GM19324 (cell line): ENCODE results near the gene C1S.
A peak's percentile ranks its signal among the peaks of the same experiment; 100 is the strongest.
"Not testable (repeated sequence)": the region's sequence is repeated elsewhere in the genome, so short reads cannot be mapped to it uniquely, and the experiment has no call there.

Experiments used
- ATAC-seq: cut with Tn5 transposase; IDR thresholded peaks from one replicate; pipeline ENCODE4 v1.9.1; 2021; ENCODE audit warnings: mild to moderate bottlenecking, moderate library complexity; ENCODE audit not compliant: unreplicated experiment, low FRiP score

The C1S gene

DNA sequence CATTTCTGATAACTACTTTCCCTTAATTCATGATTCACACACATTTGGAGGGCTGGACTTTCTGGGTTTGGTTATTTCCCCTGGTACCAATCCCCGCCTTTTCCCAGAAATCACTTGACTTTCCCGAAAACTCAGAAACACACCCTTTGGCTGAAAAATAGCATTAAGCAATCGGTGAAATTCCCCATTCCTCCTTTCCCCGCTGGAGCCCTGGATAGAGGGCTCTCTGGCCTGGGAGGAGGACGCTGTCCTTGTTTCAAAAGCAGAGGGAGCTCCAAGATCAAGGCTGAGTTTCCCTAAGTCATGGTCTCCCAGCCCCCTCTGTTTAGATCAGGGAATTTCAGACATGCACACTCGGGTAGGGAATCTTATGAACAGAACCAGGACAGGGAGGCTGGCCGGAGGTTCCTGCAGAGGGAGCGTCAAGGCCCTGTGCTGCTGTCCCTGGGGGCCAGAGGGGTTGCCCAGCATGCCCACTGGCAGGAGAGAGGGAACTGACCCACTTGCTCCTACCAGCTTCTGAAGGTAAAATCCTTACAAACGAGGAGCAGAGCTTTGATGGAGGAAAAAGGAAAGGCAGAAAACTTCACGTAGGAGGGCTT is at the start of gene C1S:
Gene C1S (plus strand): TSS at position 366 of the 602 bp plus-strand sequence. CDS start 1,195 bp downstream, outside the sequence.
- ATAC-seq, result no peak

DNA sequence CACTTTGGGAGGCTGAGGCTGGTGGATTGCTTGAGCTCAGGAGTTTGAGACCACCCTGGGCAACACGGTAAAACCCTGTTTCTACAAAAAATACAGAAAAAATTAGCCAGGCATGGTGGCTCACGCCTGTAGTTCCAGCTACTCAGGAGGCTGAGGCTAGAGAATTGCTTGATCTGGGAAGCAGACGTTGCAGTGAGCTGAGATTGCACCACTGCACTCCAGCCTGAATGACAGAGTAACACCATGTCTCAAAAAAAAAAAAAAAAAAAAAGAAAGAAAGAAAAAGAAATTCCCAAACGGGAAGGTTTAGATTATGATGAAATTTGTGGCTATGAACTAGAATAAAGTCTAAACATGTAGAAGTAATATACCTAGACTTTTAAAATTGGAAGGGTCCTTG is 49.1 kb upstream of the C1S start:
- ATAC-seq, result not testable (repeated sequence)

DNA sequence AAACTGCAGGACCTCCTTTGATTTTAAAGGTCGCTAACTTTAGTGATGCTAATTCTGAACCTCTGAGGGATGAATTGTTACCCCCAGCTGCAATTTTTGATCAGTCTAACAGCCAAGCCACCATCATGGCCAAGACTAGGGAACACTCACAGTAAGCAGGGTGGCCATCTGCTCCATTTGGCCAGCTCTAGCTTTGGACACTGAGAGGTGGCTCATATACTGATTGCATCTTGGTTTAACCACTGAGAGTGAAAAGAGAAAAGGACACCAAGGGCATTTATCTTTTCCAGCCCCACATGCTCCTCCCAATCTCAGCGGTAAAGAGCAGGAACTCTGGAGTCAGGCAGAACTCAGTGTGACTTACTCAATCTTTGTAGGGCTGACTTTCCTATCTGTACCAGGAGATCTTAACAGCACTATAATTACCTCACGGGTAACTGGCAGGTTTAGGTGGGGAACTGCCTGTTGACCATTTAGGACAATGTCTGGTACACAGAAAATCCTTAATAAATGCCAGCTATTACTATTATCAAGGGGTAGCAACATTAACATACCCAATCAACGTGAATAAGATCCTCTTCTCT is 48.4 kb upstream of the C1S start:
- ATAC-seq, result no peak

DNA sequence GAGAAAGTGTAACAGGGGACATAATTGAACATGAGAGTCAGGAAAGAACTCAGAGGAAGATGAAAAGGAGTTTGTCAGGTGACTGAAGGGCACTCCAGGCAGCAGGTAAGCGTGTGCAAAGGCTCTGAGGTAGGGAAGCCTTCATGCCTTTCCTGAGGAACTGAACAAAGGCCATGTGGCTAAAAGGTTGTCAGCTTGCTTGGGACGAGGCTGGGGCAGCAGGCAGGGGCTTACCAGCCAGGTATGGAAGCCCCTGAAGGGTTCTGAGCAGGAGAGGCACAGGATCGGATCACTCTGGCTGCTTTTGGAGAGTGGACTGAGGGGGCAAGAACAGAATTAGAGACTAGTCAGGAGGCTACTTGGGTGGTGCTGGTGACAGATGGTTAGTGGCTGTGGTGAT is 47.4 kb upstream of the C1S start:
- ATAC-seq, result no peak

DNA sequence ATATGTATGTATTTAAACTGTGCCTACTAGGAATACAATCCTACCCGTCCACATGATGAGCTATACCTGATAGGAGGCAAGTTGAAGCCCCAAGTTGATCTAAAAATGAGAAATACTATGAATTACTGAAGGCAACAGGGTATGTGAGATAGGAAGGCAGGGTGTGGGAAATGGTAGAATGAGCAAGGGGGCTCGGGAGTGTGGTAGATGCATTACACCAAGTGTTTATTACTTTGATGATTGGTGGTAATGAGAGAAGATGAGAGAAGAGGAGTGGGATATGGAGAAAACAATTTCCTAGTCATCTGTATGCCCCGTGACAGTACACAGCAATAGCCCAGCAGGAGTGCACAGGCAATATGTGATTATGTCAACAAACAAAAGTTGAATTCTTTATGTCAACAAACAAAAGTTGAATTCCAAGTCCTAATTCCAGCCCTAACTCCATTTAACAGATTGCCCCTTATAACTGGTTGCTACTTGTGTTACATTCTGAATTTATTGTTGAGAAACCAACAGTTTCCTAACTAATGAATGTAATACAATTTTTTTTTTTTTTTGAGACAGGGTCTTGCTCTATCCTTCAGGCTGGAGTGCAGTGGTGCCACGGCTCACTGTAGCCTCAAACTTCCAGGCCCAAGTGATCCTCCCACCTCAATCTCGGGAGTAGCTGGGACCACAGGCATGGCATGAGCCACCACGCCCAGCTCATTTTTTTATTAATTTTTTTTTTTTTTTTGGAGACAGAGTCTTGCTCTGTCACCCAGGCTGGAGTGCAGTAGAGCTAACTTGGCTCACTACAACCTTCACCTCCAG is 44.8 kb upstream of the C1S start:
- no peak for ATAC-seq

DNA sequence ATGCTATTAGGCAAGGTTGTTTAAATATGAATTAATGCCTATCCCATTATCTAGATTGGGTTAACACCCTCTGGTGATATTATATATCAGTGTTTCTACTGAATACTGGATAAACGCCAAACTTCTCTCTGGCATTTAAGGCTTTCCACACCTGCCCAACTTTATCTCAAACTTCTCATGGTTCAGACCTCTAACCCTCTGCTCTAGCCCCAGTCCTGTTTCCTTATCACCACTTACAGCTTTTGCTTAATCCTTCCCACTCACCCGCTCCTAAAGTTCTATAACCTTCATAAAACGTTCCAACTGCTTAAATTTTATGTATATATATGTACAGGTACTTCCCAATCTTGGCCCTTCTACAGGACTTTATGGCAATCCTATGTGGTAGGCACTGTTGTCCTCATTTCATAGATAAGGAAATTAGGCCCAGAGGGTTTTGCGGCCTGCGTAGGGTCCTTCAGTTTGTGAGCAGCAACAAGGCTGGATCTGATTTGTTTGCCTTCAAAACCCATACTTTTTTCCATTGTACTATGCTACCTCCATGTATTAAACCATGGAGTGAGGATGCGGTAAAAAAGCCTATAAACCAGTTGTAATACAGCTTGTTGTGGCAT is 43.5 kb upstream of the C1S start:
- no peak for ATAC-seq

DNA sequence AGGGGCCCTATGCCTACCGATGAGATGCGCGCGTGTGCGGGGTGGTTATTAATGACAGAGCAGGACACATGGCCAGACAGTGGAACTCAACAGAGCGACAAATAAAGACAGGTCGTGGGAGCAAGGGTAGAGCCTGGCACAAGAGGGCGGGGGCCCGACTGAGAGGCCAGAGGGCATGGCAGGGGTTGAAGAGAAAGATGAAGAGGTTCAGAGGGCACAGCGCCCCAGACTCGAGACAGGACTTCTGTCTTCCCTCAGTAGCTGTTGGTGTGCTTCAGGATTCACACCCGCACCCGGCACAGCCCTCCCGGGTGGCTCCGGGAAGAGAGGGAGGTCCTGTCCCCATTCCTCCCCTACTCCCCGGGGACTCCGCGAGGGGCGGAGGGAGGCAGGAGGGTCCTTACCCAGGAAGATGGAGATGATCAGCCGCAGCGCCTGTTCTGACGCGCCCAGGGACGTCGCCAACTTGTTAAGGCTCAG is 42.6 kb upstream of the C1S start:
- peak; percentile 3 for ATAC-seq

DNA sequence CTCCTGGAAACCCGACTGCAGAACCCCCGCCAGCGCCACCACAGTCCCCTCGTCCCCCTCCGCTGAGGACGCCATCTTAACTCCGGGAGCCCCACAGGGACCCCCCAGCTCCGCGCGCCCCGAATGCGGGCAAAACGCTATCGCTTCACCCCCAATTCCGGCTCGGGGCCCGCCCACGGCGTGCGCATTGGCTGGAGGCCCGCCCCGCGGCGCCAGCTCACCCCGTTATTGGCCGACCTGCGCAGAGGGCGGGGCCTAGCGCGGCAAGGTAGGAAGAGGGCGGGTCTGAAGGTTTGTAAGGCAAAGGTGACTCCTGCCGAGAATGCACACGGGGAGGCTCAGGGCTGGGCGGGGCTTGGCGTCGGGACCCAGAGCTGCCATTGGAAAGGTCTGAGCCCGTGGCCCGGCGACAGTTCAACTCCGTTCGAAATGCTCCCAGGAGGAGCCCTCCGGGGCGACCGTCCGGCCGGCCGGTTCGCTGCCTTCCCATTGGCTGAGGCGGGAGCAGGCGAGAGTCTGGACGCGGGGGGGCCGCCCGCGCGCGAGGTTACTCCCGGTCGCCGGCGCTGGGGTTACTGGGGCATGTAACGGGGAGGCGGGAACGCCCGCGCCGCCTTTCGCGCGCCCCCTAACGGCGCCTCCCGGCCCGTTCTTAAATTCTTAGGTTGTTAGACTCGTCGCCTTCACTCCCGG is 42.0 kb upstream of the C1S start, which contains the start of gene LPCAT3:
Gene LPCAT3 (minus strand): TSS at position 127 of the 693 bp plus-strand sequence. CDS start 52 bp downstream, at position 75.
- ATAC-seq, result peak; percentile 91

DNA sequence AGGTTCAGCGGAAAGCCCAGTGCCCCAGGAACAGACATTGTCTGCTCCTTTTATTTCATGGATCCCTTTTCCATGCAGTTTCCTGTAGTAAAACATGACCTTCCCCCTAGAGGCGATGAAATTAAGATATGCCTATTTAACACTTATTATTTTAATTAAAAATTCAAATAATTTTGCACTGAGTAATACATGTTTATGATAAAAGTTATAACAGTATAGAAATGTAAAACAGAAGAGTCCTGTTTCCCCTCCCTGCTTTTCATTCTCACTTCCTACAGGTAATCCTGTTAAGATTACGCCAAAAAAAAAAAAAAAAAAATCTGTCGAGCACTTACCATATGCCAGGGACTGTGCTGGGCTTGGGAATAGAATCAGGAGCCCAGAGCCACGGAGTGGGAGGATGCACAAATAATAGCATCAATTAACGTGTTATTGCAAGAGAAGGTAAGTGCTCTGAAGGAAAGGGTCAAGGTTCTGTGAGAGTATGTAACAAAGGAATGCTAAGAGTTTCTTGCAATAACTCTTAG is 41.4 kb upstream of the C1S start:
- no peak for ATAC-seq

DNA sequence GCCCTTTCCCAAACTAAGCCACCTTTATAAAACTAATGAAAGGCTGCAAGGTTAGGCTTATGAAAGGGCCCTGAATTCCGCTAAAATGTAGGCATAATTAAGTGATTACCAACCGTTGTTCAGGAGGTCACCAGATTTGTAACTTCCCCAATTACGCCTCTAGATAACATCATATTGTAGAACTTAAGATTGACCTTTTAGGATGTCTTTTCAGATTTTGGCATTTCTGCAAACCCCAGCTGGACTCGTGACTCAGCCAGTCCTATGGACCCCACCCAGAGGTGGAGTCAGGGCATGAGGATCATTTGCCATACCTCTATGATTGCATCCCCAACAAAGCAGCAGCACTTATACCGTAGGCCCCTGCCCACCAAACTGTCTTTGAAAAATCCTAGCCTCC is 38.6 kb upstream of the C1S start:
- no peak for ATAC-seq

DNA sequence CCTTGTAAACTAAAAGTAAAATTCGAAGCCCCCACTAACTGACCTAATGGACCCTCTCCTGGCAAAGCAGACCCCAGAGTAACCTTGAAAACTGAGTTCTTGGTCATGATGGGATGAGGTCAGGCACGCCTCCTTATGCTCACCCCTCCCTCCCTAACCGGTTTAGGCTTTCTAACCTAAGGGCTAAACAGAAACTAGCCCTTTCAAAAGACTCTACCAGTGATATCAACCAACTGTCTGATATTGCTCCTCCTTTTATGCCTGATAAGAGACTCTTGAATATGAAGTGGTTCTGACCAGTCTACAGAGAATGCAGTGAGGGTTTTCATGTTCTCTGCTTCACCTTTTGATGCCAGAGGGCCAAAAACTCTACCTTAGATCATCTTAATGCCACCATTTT is 37.4 kb upstream of the C1S start:
- no peak for ATAC-seq

DNA sequence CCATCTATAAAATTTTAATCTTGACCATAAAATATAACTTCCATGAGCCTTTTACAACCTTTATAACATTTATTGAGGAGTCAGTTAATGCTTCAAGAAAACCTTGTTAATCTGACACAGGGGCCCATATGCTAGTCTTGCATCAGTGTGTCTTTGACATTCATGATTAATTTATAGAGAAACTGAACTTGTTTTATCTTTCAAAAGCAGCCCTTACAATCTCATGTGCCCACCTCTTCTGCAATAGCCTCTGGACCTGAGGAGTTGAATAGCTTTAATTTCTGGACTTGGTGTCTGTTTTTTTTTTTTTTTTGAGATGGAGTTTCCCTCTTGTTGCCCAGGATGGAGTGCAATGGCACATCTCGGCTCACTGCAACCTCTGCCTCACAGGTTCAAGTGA is 33.7 kb upstream of the C1S start:
- no peak for ATAC-seq

DNA sequence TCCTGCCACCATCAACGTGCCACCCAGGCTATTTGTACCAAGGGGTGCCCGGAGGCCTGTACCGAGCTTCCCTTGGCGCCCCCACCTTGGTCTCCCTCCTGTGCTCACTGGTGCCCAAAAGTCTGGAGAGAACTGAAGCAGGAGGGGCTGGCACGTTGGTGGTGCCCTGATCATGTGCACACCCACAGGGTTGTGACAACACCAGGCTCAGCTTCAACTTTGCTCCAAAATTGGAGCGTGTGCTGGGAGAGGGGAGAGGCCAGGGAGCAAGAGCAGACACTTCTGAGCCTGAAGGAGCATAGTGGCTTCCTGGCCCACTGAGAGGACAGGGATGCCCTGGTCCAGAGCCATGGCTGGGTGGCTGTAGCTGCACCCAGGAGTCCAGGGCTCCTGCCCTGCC is 29.2 kb upstream of the C1S start:
- no peak for ATAC-seq

DNA sequence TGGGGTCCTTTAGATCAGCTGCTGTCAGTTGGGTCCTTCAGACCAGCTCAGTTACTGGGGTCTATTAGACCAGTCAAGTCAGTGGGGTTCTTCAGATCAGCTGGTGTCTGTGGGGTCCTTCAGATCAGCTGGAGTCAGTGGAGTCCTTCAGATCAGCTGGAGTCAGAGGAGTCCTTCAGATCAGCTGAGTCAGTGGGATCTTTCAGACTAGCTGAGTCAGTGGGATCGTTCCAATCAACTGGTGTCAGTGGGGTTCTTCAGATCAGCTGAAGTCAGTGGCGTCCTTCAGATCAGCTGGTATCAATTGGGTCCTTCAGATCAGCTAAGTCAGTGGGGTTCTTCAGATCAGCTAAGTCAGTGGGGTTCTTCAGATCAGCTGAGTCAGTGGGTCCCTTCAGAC is 27.5 kb upstream of the C1S start:
- no peak for ATAC-seq

DNA sequence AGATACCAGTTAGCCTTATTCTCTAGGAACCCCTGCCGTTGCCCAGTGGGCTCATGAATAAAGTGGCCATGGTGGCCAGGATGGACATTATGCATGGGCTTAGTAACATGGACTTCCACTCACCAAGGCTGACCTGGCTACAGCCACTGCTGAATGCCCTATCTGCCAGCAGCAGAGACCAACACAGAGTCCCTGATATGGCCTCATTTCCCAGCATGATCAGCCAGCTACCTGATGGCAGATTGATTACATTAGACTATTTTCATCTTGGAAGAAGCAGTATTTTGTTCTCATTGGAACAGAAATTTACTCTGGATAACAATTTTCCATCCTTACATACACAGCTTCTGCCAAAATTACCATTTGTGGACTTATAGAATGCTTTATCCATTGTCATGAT is 26.1 kb upstream of the C1S start:
- no peak for ATAC-seq

DNA sequence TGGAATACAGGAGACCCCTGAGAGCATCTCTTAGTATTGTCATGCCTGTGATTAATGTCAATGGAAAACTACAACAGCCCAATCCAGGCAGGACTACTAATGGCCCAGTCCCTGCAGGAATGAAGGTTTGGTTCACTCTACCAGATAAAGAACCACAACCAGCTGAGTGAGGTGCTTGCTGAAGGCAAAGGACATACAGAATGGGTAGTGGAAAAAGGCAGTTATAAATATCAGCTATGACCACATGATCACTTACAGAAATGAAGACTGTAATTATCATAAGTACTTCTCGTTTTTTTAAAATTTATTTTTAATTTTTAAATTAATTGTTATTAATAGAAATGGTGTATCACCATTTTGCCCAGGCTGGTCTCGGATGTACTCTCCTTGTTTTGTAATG is 25.1 kb upstream of the C1S start:
- no peak for ATAC-seq

DNA sequence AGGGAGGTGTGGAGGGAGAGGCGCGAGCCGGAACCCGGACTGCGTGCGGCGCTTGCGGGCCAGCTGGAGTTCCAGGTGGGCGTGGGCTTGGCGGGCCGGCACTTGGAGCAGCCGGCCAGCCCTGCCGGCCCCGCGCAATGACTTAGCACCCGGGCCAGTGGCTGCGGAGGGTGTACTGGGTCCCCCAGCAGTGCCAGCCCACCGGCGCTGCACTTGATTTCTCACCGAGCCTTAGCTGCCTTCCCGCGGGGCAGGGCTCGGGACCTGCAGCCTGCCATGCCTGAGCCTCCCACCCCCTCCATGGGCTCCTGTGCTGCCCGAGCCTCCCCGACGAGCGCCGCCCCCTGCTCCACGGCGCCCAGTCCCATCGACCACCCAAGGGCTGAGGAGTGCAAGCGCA is 23.1 kb upstream of the C1S start:
- ATAC-seq, result not testable (repeated sequence)

DNA sequence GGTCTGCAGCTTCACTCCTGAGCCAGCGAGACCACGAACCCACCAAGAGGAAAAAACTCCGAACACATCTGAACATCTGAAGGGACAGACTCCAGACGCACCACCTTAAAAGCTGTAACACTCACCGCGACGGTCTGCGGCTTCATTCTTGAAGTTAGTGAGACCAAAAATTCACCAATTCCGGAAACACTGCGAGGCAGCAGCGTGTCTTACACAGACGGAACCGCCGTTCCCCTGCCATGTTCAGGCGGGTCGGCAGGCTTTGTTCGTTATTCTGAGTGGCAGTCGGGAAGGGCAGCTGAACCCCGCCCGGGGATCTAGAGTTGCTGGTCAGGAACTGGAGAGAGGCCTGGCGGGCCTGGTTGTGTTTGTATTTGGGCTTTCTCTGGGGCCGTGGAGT is 21.9 kb upstream of the C1S start:
- ATAC-seq, result no peak

DNA sequence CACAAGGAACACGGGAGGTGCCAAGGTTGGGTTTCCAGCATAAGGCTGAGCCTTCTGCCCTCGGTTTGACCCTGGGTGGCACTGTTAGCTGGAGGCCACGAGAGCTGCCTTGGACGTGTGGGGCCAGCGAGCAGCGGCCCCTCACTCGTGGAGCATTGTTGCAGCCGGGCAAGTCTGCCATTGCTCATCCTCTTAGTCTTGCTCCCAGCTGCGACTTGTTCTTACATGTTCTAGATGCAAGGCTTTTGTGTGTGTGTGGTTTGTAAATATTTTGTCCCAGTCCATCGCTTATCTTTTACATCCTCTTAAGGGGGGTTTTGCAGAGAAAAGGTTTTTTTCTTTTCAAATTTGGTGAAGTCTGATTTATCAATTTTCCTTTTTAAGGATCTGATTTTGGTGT is 21.1 kb upstream of the C1S start:
- no peak for ATAC-seq

DNA sequence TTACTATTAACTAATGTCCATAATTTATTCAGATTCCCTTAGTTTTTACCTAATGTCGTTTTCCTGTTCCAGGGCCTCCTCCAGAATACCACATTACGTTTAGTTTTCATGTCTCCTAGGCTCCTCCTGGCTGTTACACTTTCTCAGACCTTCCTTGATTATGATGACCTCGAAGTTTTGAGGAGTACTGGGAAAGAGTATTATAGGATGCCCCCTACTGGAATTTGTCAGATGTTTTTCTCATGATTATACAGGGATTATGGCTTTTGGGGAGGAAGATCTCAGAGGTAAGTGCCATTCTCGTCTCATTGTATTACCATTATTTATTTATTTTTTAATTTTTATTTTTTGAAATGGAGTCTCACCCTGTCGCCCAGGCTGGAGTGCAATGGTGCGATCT is 17.7 kb upstream of the C1S start:
- no peak for ATAC-seq
